ENCODE data around the gene ZNF593. TPM values are rescaled to one million over a fixed set of nuclear protein-coding genes. Genes with fewer than 3 reads are reported as not detected.

Gene ZNF593
- total and polyA plus RNA-seq, 9 of the 15 experiments (the other 6 are each of a cell fraction or from before 2014, with no cell fraction given), result 9.8 to 334 (median 48.2) TPM

GRCh38 chr1:26161415-26162219 is 8.1 kb upstream of the ZNF593 start (continued):
- TF ChIP-seq USF1 (CRISPR knock-in tag; IDR thresholded peaks at IDR 0.05), result peak; percentile 82
- 0 out of 2 replicates have a peak, but pooled peaks have one; percentile 24 for TF ChIP-seq ZBTB12 (CRISPR knock-in tag; IDR thresholded peaks at IDR 0.05)
- TF ChIP-seq NFE2L1 (tag; IDR thresholded peaks at IDR 0.05; ENCODE audit: borderline replicate concordance, low read depth), result no peak
- TF ChIP-seq SRSF3 (IDR thresholded peaks at IDR 0.05; ENCODE audit: insufficient read depth, low read length), result no peak
- TF ChIP-seq ZNF766 (CRISPR knock-in tag; conservative IDR thresholded peaks at IDR 0.05), result 0 out of 2 replicates have a peak, but pooled peaks have one; percentile 17
- TF ChIP-seq GABPB1 (CRISPR knock-in tag; IDR thresholded peaks at IDR 0.05), result peak; percentile 79
- no peak for TF ChIP-seq ETV6 (IDR thresholded peaks at IDR 0.05; ENCODE audit: borderline replicate concordance in 1 of 2, low read depth in 2 of 2, low read length in 1 of 2)
- TF ChIP-seq ETV6 (CRISPR knock-in tag; IDR thresholded peaks at IDR 0.05; ENCODE audit: borderline replicate concordance), result peak; percentile 69; the same call in 1 of the 2 replicates
- TF ChIP-seq MAFF (IDR thresholded peaks at IDR 0.05; ENCODE audit: low read length), result no peak
- no peak for TF ChIP-seq ZFP1 (CRISPR knock-in tag; IDR thresholded peaks at IDR 0.05)
- no peak for TF ChIP-seq RFX5 (IDR thresholded peaks at IDR 0.05; ENCODE audit: low read depth, low read length)
- TF ChIP-seq NFIX (CRISPR knock-in tag; IDR thresholded peaks at IDR 0.05; ENCODE audit: low read depth), result no peak
- TF ChIP-seq ZNF12 (CRISPR knock-in tag; IDR thresholded peaks at IDR 0.05), result peak; percentile 74; the same call in 1 of the 2 replicates
- TF ChIP-seq POLR2B (IDR thresholded peaks at IDR 0.05; ENCODE audit: low read depth, partially characterized antibody), result peak; percentile 50
- peak; percentile 80 for TF ChIP-seq RNF2 (IDR thresholded peaks at IDR 0.05)
- TF ChIP-seq KLF6 (CRISPR knock-in tag; IDR thresholded peaks at IDR 0.05; ENCODE audit: borderline replicate concordance), result peak; percentile 78; the same call in 1 of the 2 replicates
- 0 out of 2 replicates have a peak, but pooled peaks have one; percentile 8 for TF ChIP-seq ARID1B (IDR thresholded peaks at IDR 0.05)
- TF ChIP-seq MXD1 (CRISPR knock-in tag; IDR thresholded peaks at IDR 0.05; ENCODE audit: borderline replicate concordance, poor library complexity, severe bottlenecking), result peak; percentile 59
- peak; percentile 57 for TF ChIP-seq USF2 (CRISPR knock-in tag; IDR thresholded peaks at IDR 0.05)
- peak; percentile 4; the same call in 1 of the 2 replicates for TF ChIP-seq EP300 (IDR thresholded peaks at IDR 0.05; ENCODE audit: low read length)
- peak; percentile 77 for TF ChIP-seq KDM5B (IDR thresholded peaks at IDR 0.05; ENCODE audit: insufficient replicate concordance, low read depth, low read length)
- no peak for TF ChIP-seq SAP30 (IDR thresholded peaks at IDR 0.05; ENCODE audit: borderline replicate concordance, insufficient read depth, low read depth, low read length, poor library complexity, severe bottlenecking)
- TF ChIP-seq RUNX1 (IDR thresholded peaks at IDR 0.05; ENCODE audit: low read depth), result no peak
